GM18861 (cell line): ENCODE measurements around the gene IMPG2.

Source experiments
- ATAC-seq: cut with Tn5 transposase; IDR thresholded peaks from one replicate; pipeline ENCODE4 v1.9.1; 2021; ENCODE audit not compliant: unreplicated experiment

The IMPG2 gene

DNA sequence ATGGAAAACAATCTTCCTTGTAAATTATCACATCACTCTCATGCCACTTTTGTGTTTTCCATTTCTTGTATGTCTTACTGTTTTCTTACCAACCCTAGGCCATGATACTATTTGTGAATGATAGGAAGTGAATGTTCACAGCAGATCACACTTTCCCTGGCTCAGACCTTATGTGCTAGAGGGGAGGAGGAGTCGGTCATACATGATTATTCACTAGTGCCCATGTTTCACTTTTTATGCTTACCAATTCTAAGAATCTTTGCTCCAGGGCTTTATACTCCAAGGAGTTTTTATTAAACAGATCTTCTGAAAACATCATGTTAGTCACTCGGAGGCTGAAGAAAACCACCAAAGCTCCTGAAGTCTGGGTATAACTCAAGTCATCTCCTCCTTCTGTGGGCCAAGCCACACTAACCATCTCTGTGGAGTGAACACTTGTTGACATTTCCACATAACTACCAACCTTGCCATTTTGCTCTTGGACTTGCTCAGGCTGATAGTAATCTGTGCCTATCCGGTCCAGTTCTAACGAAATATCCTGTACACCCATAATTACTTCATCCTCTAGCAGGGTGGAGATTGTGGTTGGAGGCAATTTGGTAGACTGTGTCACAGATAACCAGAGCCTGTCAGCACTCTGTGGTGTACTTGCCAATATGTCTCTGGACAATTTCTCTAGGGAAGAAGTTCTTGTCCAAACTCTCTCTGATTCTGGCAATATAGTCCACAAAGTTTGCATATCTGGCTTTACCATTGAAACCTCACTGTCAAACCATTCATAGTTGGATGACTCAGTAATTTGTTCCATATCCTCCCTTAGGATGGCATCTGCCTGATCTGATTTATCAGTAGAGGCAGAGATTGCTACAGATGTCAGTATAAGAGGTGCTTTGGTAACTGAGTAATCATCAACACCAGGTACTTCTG is 76.8 kb downstream of the IMPG2 start:
- ATAC-seq: no peak

DNA sequence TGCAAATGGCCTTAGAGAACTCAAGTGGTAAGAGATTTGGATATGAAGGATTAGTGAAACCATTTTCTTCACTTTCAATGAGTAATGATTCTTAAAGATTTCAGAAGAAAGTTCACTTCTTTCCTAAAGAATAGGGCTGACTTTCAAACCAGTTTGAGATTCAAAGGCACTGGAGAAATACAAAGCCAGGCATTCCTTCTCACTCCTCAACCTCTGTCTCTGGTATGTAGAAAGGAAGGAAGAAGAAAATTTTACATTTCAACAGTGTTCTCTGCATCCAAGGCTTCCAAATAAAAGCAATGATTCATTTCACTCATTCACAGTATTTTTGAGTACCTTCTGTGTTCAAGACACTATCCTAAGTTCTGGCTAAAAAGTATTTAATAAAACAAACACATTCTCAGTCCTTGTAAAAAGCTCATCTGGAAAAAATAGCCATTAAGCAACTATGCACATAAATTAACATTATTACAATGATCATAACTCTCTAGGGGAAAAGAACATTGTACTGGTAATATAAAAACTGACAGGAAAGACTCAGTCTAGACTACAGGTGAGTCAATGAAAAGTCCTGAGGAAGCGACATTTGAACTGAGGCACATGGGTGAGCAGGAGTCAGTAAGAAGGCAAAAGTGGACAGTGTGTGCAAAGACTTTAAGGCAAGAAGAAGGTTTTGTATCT is 79.5 kb downstream of the IMPG2 start:
- ATAC-seq: no peak

DNA sequence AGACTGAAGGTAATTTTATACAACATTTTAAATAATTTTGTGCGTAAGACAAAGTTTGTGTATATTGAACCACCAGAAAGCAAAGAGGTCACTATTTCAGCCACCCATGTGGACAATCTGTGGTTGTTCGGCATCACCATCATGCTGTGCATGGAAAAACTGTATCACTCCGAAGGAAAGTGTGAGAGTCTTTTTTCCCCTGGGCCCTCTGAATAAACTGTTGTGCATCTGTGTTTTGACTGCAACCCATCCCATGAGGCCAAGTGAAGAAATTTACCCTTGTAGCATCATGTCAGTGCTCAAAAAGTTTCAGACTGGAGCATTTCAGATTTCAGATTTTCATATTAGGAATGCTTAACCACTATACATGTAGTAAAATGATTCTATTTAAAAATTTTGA is 85.3 kb downstream of the IMPG2 start:
- no peak for ATAC-seq

DNA sequence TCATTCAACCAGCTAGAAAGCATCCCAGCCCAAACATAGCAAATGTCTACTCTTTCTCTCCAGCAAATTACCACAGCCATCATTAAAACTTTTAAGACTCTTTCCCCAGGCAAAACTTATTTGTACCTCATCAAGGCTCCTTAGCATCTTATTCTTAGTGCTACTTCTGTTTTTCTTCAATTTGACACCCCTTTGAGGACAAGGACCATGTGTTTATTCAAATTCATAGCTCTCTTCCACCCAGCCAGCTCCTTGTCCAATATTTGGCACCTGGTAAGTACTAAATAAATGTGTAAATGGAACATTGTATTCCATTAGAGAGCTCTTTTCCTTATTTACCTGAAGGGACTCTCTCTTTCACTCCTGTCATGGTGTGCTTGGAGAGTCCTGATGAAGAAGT is 89.8 kb downstream of the IMPG2 start:
- ATAC-seq: no peak

DNA sequence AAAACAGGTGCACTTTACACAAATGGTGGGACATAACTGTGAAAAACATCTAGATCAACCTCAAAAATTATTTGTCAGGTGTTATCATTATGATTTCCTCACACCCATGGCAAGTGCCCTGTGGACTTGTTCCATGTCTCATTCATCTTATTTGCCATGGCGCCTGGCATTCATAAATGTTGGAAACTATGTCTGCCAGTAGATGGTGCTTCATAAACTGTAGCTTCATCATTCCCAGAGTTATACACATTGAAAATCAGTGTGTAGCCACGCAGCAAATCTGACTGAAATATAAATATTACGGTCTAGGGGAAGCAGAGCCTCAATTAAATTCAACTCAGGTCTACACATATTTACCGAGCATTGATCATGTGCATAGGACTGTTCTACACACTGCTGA is 90.7 kb downstream of the IMPG2 start:
- no peak for ATAC-seq

DNA sequence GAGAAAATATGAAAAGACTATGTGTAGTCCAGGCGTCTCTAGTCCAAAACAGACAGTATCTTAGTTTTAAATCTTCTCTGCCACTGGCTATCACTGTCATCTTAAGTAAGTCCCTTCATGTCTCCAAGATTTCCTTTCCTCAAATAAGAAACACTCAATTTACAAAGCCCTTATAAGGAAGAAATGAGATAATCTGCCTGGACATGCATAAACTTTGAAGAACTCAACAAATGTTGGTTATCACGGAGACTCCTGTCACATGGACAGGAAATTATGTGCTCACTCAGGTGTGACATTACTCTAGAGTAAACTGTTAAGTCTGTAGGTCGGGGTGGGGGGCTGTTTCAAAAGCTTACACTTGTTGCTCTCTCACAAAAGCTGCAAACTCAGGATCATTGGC is 91.9 kb downstream of the IMPG2 start:
- no peak for ATAC-seq

DNA sequence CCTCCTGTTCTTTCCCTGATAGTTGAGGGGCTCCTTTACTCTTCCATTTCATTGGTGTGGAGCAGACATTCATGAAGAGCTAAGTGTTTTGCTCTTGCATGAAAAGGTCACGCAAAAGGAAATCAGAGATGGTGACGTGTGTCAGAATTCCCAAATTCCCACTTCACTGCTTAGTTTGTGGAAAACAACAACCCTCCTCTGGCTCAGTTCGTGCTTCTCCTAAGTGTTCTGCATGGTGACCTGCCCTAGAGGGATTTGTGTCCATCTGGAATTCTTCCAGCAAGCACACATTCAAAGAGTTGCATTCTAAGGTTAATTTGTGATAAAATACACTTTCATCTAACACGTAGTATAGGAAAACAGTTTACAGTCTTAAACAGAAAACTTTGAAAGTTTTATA is 95.6 kb downstream of the IMPG2 start:
- ATAC-seq: no peak

DNA sequence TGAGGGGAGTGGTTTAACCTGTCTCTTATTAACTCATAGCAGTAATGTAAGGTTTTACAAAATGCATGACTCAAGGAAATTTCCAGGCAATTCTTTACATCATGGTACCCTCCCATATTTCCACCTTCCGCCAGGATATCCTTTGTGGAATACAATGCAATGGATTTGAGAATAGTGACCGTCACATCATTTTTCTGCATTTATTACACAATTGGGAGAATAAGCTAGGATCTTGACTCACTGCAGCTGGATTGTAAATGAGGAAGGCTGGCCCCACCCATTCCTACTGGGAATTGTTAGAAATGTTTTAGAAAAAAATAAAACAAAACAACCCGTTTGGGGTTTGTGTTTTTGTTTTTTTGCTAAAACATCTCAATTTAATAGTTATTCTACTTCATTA is 97.4 kb downstream of the IMPG2 start:
- no peak for ATAC-seq

DNA sequence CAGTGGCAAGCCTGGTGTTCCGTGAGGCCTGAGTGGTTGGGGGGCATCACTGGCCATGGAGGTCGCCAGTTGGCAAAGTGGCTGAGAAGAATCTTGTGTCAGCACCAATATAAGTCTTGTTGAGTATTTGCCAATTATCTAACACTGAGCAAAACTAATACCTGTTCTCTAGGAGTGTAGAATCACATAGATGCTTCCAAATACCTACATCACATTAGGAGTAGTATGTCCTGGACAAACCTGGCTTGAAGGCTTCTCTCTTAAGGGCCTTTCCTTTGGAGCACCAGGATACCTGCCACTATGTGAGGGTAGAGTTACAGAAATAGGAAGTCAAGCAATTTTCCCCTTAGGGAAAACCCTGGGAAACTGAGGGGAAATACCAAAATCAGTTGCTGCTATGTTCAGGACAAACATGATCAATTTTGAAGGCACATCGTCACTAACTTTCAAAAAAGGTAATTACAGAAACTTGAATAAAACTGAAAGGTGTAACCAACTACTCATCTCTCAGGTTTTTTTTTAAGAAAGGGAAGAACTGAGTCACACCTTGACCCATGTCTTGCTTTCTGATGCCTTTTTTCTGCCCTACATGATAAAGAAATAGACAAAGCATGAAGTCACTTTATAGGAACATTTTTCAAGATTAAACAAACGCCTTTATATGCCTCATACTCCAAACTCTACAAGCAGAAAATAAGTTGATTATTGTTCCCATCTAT is 100.4 kb downstream of the IMPG2 start:
- ATAC-seq: no peak

DNA sequence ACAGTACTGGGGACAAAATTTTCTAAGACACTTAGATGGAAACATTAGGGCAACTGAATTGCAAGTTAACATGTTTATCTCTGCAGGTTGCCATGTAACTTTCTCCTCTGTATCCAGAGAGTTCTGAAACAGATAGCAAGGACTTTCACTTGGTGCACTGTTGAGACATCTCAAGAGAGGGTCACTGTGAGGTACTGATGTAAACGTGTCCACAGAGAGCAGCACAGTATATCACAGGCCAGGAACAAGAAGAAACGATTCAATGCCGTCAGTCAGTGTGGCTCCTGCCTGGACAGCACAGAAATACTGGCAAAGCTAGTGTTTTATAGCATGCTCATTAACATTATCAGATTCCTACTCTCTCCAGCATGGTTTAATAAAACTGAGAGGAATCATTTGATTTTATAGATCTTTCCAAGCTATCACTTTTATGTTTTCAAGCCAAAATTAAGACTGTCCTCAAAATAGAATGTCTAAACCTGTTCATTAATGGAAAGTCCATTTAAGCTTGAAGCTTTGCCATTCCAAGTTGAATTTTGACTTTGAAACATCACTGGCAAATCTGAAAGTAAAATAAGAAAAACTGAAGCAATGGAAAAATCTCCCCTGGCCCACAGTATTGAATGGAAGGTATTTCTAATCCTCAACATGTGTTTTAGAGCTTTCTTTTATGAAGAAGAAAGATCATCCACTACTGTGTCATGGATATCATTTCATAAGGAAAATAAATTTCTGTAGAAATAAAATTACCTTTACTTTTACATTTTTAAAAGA is 102.7 kb downstream of the IMPG2 start:
- ATAC-seq: no peak

DNA sequence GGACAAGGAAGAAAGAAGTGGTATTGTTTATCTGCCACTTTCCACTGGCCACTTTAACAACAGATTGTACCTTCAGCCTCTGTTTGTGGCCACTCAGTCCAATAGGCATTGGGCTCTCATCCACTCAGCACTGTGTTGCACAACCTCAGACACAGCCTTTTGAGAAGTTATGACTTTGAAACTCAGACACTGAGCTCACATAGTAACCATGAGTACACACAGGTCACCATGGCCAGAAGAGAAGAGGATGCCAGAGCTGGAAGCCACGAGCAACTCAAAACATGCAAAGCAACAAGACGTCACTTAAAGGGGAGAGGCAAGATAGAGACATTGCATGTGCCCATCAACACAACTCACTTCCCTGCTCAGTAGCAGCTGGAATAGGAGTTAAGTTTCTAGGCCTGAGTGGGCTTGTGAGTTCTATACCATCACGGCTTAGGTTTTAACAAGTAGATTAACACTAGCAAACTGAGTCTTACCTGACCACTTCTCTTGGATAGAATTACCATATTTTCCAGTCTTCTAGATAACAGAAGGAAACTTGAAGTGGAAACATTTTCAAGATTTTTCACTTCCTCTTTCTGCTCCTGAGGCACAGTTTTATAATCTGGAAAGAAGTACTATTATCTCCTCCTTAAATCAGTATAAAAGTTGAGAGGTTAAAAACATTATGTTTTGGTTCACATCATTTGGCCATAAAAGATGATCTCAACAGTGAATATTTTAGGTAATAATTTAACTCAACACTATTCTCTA is 103.5 kb downstream of the IMPG2 start:
- ATAC-seq: no peak

DNA sequence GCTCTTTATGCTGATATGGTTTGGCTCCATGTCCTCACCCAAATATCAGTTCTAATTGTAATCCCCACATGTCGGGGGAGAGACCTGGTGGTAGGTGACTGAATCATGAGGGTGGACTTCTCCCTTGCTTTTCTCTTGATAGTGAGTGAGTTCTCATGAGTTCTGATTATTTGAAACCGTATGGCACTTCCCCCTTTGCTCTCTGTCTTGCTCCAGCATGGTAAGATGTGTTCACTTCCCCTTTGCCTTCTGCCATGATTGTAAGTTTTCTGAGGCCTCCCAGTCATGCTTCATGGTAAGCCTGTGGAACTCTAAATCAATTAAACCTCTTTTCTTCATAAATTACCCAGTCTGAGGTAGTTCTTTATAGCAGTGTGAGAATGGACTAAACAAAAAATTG is 107.6 kb downstream of the IMPG2 start:
- ATAC-seq: no peak

DNA sequence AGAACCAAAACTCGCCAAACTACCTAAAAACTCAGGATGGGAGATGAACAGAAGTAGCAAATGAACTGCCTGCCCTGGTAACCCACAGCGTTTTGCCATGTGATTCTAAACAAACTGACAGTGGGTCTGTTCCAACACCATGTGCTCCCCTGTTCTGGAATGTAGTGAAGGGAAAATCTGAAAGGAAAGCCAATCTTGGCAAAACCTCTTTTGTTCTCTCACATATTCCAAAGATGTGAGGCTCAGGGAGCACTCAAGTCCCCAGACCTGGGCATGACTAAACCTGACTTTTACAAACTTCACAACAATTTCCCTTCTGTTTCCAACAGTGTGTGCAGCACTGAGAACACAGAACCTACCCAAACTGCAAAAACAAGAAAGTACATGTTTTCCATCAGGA is 116.1 kb downstream of the IMPG2 start:
- ATAC-seq: no peak

DNA sequence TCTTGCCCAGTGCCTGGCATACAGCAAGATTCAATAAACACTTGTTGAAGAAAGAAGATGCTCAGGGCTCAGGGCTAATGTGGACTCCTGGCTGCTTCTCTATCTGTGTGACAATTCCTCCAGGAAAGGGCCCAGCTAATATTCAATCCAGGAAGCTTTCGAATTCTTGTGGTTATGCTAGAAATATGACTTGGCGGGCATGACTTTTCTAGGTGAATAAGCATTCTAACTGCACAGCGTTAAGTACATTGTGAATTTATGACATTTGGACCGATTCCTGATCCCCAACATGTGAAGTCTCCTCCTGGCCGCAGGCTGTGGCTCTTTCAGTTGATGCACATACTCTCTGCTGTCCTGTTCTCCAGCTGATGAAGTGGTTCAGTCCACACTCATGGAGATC is 117.0 kb downstream of the IMPG2 start:
- ATAC-seq: no peak

DNA sequence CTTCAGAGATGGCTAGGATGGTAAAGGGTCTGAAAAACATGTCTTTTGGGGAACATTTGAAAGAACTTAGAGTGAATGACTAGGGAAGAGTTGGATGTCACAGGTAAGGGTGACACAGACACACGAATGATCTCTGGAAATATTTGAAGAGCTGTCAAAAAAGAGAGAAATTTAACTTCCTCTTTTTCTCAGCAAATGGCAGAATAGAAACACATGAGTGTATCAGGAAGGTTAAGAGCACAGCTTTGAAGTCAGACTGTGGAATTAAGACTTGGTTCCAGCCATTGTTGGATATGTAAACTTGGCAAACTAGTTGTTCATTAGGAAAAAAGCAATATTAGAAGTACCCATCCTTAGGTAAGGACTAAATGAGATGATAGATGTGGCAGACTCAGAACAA is 117.7 kb downstream of the IMPG2 start:
- ATAC-seq: no peak

DNA sequence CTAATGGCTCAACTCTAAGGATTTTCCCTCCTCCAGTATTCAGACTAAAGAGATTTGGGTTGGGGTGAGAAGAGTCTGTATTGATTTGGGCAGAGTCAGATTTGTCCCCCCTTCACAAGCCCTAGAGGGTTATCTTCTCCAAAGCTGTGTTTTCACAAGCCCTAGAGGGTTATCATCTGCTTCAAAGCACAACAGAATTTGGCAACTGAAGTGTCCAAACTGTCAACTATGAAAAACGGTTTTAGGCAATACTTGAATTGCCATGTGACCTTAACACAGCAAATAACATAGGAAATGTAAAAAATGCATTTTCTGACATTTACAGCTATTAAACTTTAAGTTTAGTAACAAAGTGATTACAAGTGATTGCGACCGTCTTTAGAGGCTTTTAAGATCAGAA is 119.9 kb downstream of the IMPG2 start:
- no peak for ATAC-seq

DNA sequence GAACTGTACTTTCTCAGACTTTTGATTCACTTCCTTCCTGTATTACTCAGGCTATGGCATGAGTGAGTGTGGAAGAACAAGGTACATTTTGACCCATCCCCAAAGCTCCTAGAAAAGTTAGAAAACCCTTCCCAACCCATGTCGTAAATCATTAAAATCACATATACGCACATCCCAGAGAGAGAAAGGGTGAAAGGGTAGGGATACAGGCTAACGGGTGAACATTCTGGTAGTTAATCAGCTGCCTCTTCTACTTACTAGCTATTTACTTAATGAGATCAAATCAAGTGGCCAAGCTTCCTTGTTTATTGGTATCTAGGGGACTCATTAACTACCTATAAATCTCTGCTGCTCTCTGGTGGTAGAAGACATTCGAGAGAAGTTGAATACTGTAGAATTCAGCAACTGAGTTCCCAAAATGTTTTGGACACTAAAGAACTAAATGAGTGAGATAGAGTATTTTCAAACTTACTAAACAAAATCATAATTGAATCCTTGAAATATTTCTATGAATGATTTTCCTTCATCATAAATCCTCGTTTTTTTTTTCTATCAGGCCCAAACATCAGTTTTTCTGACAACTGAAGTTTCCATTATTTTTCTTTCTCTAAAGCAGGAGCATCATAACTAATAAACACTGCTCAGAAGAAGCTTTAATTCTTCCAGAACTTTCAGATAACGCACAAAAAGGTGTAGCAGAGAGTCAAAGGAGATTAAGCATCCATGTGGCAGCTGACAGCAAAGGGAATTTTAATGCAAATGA is 124.2 kb downstream of the IMPG2 start:
- no peak for ATAC-seq

DNA sequence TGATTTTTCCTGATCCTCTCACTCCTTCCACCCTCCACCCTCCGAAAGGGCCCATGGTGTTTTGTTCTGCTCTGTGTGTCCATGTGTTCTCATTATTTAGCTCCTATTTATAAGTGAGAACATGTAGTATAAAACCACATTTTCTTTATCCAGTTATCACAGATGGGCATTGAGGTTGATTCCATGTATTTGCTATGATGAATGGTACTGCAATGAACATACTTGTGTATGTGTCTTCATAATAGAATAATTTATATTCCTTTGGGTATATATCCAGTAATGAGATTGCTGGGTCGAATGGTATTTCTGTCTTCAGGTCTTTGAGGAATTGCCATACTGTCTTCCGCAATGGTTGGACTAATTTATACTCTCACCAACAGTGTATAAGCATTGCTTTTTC is 126.0 kb downstream of the IMPG2 start:
- no peak for ATAC-seq

DNA sequence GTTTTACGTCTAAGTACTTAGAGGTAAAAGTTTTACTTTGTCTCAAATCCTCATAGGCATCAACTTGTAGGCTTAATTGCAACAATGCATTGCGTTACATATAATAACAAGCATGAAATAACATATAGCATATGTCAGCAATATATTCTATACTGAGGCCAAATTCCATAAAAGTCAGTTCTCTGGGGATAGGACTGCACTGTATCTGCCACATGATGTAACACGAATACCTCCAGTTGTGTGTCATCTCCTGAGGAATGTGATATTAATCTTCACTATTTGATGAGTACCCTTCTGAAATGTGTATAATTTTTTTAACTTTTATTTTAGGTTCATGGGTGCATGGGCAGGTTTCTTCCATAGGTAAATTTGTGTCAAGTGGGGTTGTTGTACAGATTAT is 126.4 kb downstream of the IMPG2 start:
- no peak for ATAC-seq

DNA sequence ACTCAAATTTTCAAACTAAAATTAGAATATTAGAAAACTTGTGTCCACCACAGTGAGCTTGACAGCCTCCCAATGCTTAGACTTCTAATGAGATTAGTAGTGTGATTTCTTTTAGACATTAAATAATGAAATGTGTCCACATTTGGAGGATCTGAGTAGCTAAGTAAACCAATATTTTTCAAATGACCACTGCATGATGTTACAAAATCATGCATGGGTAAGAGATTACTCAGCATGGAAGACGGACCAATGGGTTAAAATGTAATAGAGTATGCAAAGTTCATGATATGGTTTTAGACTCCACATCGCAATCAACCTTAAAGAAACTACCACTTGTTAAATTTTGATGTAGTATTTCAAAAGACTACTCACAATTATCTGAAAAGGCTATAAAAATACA is 130.6 kb downstream of the IMPG2 start:
- ATAC-seq: no peak
